Activated CD4-positive, alpha-beta T cell treated with anti-CD3 and anti-CD28 coated beads, Interleukin-2, amount 10 ng/mL, durations not matched to agents 7 days and 5 days (primary cell): ENCODE measurements around the gene HRH1. TPM values are rescaled to one million over a fixed set of nuclear protein-coding genes. Genes with fewer than 3 reads are reported as not detected.

Source experiments
- CTCF ChIA-PET: fragments of 350-600 bp; sonication (Branson Sonifier 250); formaldehyde crosslinking; loops from one replicate; lab custom pipeline; 2021; ENCODE audit warnings: antibody characterized with exemption; lab: Charles Lee
- POLR2A ChIA-PET: fragments of 350-600 bp; sonication (Branson Sonifier 250); formaldehyde crosslinking; loops from one replicate; lab custom pipeline; 2021; ENCODE audit warnings: antibody characterized with exemption; lab: Charles Lee
- DNase-seq: peaks from one replicate; pipeline ENCODE4 v3.0.0-alpha.2; 2020
- H3K27ac Mint-ChIP-seq: one replicate; pipeline ENCODE4 v1.8.0; 2021; ENCODE audit warnings: mild to moderate bottlenecking, moderate library complexity, mixed read lengths
- H3K27me3 Mint-ChIP-seq: one replicate; pipeline ENCODE4 v1.8.0; 2021; ENCODE audit warnings: mixed read lengths
- H3K36me3 Mint-ChIP-seq: one replicate; pipeline ENCODE4 v1.8.0; 2021; ENCODE audit warnings: low read depth, mixed read lengths
- H3K4me1 Mint-ChIP-seq: one replicate; pipeline ENCODE4 v1.8.0; 2021; ENCODE audit warnings: mixed read lengths
- H3K4me3 Mint-ChIP-seq: one replicate; pipeline ENCODE4 v1.8.0; 2021; ENCODE audit warnings: mild to moderate bottlenecking, moderate library complexity, mixed read lengths
- H3K9me3 Mint-ChIP-seq: one replicate; pipeline ENCODE4 v1.8.0; 2021; ENCODE audit warnings: mixed read lengths
- total RNA-seq, 2 experiments: library from RNA; stranded (reverse); gene quantifications; one replicate each; pipeline ENCODE4 v1.2.3, GENCODE V29; 2021

HRH1 gene
- total RNA-seq, 2 experiments from 2014 or later = 0.25 to 0.27 TPM

- Mint-ChIP-seq H3K9me3 (no peaks in the 10 kb centered on the region), H3K27me3 (peaks cover 52% of the 10 kb centered on the region), H3K36me3 (peaks cover 2% of the 10 kb centered on the region), H3K4me3 (no peak overlapping the region), H3K4me1 (no peaks in the 10 kb centered on the region), H3K27ac (no peak overlapping the region)
- DNase-seq = no peak
- ChIA-PET CTCF (interaction anchor here (0.7 kb wide), 1 partner anchor 291 kb away, joined by 4 read pairs; no protein-coding TSS in a partner anchor), POLR2A (no interaction called here)
These were observed 7.3 kb upstream of the HRH1 start for GRCh38 chr3:11146773-11147660.

GRCh38 chr3:11150256-11150655, 4.0 kb upstream of the HRH1 start:
- Mint-ChIP-seq H3K27me3 (peaks cover 71% of the 10 kb centered on the region), H3K36me3 (no peaks in the 10 kb centered on the region), H3K4me1 (peaks cover 9% of the 10 kb centered on the region), H3K4me3 (no peak overlapping the region), H3K9me3 (no peaks in the 10 kb centered on the region), H3K27ac (no peak overlapping the region)
- ChIA-PET CTCF (interaction anchor here (1.3 kb wide), 1 partner anchor 11 kb away, joined by 4 read pairs; no protein-coding TSS in a partner anchor), POLR2A (no interaction called here)
- no peak for DNase-seq

GRCh38 chr3:11152301-11152700, 2.0 kb upstream of the HRH1 start:
- Mint-ChIP-seq H3K9me3 (no peaks in the 10 kb centered on the region), H3K4me3 (no peak overlapping the region), H3K27me3 (peaks cover 75% of the 10 kb centered on the region), H3K36me3 (no peaks in the 10 kb centered on the region), H3K27ac (no peak overlapping the region), H3K4me1 (peaks cover 12% of the 10 kb centered on the region)
- POLR2A ChIA-PET = no interaction called here
- DNase-seq = no peak
- CTCF ChIA-PET = no interaction called here

- ChIA-PET CTCF (interaction anchor here (0.6 to 0.9 kb wide), 2 partner anchors 17 to 293 kb away, joined by 3 to 4 read pairs; no protein-coding TSS in a partner anchor), POLR2A (no interaction called here)
- Mint-ChIP-seq H3K4me1 (peaks cover 12% of the 10 kb centered on the region), H3K27ac (no peak overlapping the region), H3K9me3 (no peaks in the 10 kb centered on the region), H3K4me3 (peak overlapping the region; percentile 26), H3K36me3 (no peaks in the 10 kb centered on the region), H3K27me3 (peaks cover 75% of the 10 kb centered on the region)
- no peak for DNase-seq
These were observed 646 bp downstream of the HRH1 start for GRCh38 chr3:11154953-11155325.

- CTCF ChIA-PET = interaction anchor here (0.6 to 0.9 kb wide), 2 partner anchors 16 to 294 kb away, joined by 3 to 4 read pairs; no protein-coding TSS in a partner anchor
- H3K4me3 Mint-ChIP-seq = no peak overlapping the region
- peaks cover 12% of the 10 kb centered on the region for H3K4me1 Mint-ChIP-seq
- H3K27ac Mint-ChIP-seq = no peak overlapping the region
- POLR2A ChIA-PET = no interaction called here
- no peaks in the 10 kb centered on the region for H3K36me3 Mint-ChIP-seq
- H3K27me3 Mint-ChIP-seq = peaks cover 79% of the 10 kb centered on the region
- no peaks in the 10 kb centered on the region for H3K9me3 Mint-ChIP-seq
- peak; percentile 18 for DNase-seq
These were observed 1.2 kb downstream of the HRH1 start for GRCh38 chr3:11155341-11156025.

- H3K4me3 Mint-ChIP-seq = no peak overlapping the region
- H3K4me1 Mint-ChIP-seq = peaks cover 12% of the 10 kb centered on the region
These were observed 1.7 kb downstream of the HRH1 start for GRCh38 chr3:11156026-11156410.

GRCh38 chr3:11157421-11157820, 3.1 kb downstream of the HRH1 start:
- Mint-ChIP-seq H3K36me3 (no peaks in the 10 kb centered on the region), H3K27ac (no peak overlapping the region), H3K27me3 (peaks cover 73% of the 10 kb centered on the region), H3K9me3 (no peaks in the 10 kb centered on the region), H3K4me3 (no peak overlapping the region), H3K4me1 (peaks cover 12% of the 10 kb centered on the region)
- CTCF ChIA-PET = interaction anchor here (1.1 kb wide), 1 partner anchor 40 kb away, joined by 3 read pairs; no protein-coding TSS in a partner anchor
- DNase-seq = no peak
- POLR2A ChIA-PET = no interaction called here

More at GRCh38 chr3:11156026-11156410, 1.7 kb downstream of the HRH1 start:
- no peaks in the 10 kb centered on the region for H3K36me3 Mint-ChIP-seq
- no peak for DNase-seq
- ChIA-PET CTCF (interaction anchor here (0.6 kb wide), 1 partner anchor 567 kb away, joined by 4 read pairs; no protein-coding TSS in a partner anchor), POLR2A (no interaction called here)
- H3K27ac Mint-ChIP-seq = no peak overlapping the region
- no peaks in the 10 kb centered on the region for H3K9me3 Mint-ChIP-seq
- peaks cover 80% of the 10 kb centered on the region for H3K27me3 Mint-ChIP-seq

- no peak overlapping the region for H3K27ac Mint-ChIP-seq
- H3K4me1 Mint-ChIP-seq = peaks cover 10% of the 10 kb centered on the region
- POLR2A ChIA-PET = no interaction called here
- no peak overlapping the region for H3K4me3 Mint-ChIP-seq
- H3K27me3 Mint-ChIP-seq = peaks cover 68% of the 10 kb centered on the region
- CTCF ChIA-PET = no interaction called here
- H3K9me3 Mint-ChIP-seq = no peaks in the 10 kb centered on the region
- no peaks in the 10 kb centered on the region for H3K36me3 Mint-ChIP-seq
- no peak for DNase-seq
These were observed 5.2 kb downstream of the HRH1 start for GRCh38 chr3:11159421-11159904.

GRCh38 chr3:11161666-11162065, 7.4 kb downstream of the HRH1 start:
- H3K9me3 Mint-ChIP-seq = no peaks in the 10 kb centered on the region
- H3K4me3 Mint-ChIP-seq = no peak overlapping the region
- ChIA-PET POLR2A (no interaction called here), CTCF (interaction anchor here (1.3 kb wide), 1 partner anchor 101 kb away, joined by 3 read pairs; no protein-coding TSS in a partner anchor)
- no peak overlapping the region for H3K27ac Mint-ChIP-seq
- H3K27me3 Mint-ChIP-seq = peaks cover 47% of the 10 kb centered on the region
- no peaks in the 10 kb centered on the region for H3K4me1 Mint-ChIP-seq
- no peaks in the 10 kb centered on the region for H3K36me3 Mint-ChIP-seq
- DNase-seq = no peak

- no peaks in the 10 kb centered on the region for H3K36me3 Mint-ChIP-seq
- H3K4me1 Mint-ChIP-seq = no peaks in the 10 kb centered on the region
- ChIA-PET POLR2A (no interaction called here), CTCF (no interaction called here)
- H3K27me3 Mint-ChIP-seq = peaks cover 37% of the 10 kb centered on the region
- no peak for DNase-seq
- no peak overlapping the region for H3K4me3 Mint-ChIP-seq
- no peak overlapping the region for H3K27ac Mint-ChIP-seq
- no peaks in the 10 kb centered on the region for H3K9me3 Mint-ChIP-seq
These were observed 8.4 kb downstream of the HRH1 start for GRCh38 chr3:11162401-11163345.

GRCh38 chr3:11164607-11165006, 10.3 kb downstream of the HRH1 start:
- Mint-ChIP-seq H3K27me3 (peaks cover 27% of the 10 kb centered on the region), H3K4me3 (no peak overlapping the region), H3K36me3 (no peaks in the 10 kb centered on the region), H3K4me1 (no peaks in the 10 kb centered on the region), H3K27ac (no peak overlapping the region), H3K9me3 (no peaks in the 10 kb centered on the region)
- POLR2A ChIA-PET = no interaction called here
- CTCF ChIA-PET = interaction anchor here (0.6 to 1.9 kb wide), 2 partner anchors 16 to 55 kb away, joined by 3 to 4 read pairs; no protein-coding TSS in a partner anchor
- DNase-seq = no peak

GRCh38 chr3:11165476-11165875, 11.2 kb downstream of the HRH1 start:
- Mint-ChIP-seq H3K4me1 (no peaks in the 10 kb centered on the region), H3K9me3 (no peaks in the 10 kb centered on the region), H3K27ac (no peak overlapping the region), H3K36me3 (no peaks in the 10 kb centered on the region), H3K27me3 (peaks cover 25% of the 10 kb centered on the region), H3K4me3 (no peak overlapping the region)
- ChIA-PET CTCF (interaction anchor here (1.9 kb wide), 1 partner anchor 16 kb away, joined by 4 read pairs; no protein-coding TSS in a partner anchor), POLR2A (no interaction called here)
- DNase-seq = no peak
